HG02678 (cell line): ENCODE measurements around the gene KIAA1755.

Experiments used
- ATAC-seq: cut with Tn5 transposase; IDR thresholded peaks from one replicate; pipeline ENCODE4 v1.9.1; 2021; ENCODE audit warnings: mild to moderate bottlenecking, moderate library complexity; ENCODE audit not compliant: unreplicated experiment

The KIAA1755 gene

GRCh38 chr20:38222231-38222922 lies 38.2 kb downstream of the KIAA1755 start:
- no peak for ATAC-seq

GRCh38 chr20:38221119-38221589 lies 39.4 kb downstream of the KIAA1755 start:
- ATAC-seq, result no peak

DNA sequence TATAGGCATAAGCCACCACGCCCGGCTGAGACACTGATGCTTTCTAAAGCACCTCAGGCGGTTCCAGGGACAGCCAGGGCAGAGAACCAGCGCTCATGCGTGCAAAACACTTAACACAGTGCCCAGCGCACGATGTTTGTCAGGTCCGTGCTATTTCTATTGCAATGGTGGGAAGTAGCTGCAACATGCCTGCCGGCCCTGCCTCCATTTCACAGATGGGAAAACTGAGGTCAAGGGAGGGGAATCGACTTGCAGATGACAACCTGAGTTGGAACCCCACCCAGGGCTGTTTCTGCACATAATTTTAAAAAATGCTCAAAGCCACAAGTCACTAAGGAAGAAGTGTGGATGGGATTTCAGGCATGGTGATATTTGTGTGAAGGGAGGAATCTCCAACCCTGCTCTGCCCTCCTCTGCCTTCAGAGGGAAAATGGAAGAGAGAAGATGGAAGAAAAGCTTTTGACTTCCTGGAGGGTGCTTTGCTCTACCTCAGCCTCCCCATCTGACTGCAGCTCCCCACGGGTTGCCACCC lies 39.9 kb downstream of the KIAA1755 start:
- ATAC-seq, result no peak

DNA sequence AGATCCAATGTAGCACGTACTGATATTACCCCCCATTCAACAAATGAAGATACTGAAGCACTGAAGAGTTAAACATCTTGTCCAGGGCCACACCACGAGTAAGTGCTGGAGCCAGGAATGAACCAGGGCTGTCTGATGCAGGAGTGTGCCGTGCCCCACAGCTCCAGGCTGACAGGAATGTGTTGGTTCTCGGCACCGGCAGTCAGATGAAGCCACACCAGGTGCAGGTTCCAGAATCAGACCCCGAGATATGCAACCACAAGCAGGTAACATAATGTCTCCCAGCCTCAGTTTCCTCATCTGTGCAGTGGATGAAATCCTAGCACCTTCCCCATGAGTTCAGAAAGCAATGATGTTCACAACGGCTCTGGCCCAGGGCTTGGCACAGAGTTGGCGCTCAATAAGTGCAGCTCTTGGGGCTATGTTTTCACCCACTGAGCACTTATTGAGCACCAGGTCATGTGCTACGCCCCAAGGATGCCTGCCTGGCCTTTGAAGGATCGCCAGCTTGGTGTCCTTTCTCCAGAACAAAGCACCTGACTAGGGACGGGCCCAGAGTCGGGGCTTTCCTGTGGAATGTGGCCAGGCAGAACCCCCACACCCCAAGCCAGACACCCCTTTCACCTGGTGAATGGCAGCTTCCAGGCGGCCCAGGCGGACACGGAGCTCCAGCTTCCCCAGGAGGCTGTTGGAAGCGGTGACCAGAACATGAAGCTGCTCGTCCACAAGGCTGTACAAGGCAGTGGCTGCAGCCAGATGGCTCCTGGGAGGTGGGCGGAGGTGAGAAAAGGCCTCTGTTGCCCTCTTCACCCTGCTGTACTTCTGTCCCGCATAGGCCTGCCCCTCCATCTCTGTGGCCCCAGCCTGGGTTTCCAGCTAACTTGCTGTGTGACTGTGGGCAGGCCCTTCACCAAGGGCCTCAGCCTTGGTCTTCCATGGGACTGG lies 41.3 kb downstream of the KIAA1755 start:
- no peak for ATAC-seq

DNA sequence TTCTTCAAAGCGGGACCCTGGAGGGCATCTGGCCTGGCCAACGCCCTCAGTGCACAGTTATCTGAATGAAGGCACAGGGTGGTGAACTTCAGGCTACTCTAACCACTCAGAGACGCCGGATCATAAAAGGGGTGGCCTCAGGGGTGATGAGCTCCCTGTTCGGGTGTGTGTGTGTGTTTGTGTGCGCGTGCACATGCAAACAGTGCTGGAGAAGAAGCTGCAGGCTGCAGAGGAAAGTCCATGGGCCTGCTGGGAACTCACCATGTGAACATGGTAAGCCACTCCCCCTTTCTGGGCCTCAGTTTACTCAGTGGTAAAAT lies 42.0 kb downstream of the KIAA1755 start:
- ATAC-seq, result no peak

DNA sequence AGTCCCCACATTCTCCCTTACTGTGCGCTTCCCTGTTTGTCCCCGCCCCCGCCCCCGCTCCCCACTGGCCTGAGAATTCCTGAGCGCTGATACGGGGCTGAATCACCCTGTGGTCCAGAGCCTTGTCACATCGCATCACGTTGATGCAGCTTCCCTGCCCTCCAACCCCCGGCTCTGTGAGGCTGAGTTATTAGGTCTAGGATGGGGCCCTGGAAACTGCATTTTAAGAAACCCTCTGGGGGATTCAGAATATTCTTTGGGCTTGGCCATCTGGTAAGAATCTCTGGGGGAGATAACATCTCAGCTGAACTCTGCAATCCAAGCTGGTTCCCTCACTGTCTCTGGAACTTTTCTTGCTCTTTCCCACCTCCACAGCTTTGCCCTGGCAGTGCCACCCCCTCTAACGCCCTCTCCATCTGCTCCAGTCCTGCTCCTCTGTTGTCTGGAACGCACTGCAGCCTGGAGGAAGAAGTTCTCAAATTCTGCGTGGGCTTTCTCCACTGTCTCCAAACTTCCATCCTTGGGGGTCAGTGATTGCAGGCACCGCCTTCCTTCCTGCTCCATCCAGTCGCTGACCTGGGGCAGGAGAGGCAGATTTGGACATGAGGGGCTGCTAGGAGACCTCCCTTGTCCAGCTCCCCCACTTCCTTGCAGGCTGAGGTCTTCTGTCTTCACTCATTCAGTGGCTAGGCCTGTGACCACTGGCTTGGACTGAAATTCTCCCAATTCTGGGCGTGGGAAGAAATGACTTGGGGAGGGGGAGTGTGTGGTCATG lies 42.6 kb downstream of the KIAA1755 start:
- no peak for ATAC-seq

DNA sequence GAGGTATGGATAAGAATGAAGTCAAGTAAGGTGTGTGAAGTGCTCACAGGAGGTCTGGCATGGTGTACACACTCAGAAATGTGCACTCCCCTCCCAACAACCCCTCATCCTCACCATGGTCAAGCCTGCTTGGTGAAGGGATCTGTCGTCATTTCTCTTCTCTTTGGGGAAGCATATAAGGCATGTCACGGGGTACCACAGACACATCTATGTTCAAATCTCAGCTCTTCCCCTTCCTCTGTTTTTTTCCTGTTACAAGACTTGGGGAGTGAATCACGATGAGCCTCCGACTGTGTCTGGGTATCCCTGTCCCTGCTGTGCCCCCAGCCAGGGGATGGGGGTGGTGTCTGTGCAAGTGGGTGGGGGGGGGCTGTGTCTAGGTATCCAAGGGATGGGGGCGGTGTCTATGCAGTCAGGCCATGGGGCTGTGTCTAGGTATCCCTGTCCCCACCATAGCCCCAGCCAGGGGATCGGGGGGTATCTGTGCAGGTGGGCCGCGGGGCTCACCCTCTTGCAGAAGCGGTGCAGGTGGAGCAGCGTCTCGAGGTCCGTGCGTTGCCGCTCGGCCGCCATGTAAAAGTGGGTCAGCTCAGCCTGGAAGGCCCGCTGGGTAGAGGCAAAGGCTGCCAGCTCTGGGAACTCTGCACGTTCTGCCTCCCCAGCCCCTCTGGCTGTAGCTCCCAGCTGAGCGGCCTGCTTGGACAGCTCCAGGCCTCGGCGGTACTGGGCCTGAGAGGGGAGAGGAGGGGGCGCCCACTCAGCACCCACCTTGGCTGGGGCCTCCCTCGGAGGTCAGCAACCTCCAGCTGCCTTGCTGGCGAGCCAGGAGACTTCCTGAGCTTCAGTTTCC lies 43.6 kb downstream of the KIAA1755 start:
- ATAC-seq, result no peak

GRCh38 chr20:38216201-38216600 lies 44.3 kb downstream of the KIAA1755 start:
- no peak for ATAC-seq

DNA sequence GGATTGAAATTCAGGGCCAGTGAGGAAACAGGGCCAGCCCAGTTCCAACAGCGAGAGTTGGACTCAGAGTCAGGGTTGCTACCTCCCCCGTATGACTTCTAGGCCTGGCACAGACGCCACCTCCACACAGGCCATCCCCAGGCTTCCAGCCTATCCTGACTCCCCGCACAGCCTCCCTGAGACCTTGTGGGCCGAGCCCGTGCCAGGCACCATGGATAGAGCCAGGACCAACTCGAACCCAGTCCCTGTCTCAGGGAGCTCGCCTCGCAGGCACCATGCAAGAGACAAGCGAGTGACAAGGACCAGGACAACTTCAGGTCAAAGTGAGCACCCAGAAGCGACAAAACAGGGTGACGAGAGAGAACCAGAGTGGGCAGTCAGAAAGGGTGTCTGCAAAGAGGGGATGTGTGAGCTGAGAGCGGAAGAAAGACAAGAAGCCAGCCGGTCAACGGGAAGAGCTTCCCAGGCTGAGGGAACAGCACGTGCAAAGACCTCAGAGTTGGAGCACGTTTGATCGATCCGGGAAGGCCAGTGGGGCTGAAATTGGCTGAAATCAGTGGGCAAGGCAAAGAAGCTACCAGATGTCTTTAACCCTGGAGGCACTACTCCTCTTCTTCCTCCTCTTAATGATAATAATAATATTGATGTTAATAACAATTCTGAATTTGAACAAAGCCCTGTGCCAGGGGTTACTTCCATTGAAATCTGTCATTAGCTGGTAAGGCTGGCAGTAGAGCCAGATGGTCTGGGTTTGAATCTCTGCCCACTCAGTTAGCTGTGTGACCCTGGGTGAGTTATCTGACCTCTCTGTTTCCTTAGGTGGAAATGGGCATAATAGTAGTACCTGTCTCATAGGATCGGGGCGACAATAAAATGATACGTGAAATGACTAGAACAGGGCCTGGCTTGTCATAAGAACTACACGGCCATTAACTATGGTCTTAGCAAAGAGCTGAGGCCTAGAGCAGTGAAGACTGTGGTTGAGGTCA lies 45.0 kb downstream of the KIAA1755 start:
- ATAC-seq, result no peak

GRCh38 chr20:38214256-38215193 lies 46.0 kb downstream of the KIAA1755 start:
- no peak for ATAC-seq

DNA sequence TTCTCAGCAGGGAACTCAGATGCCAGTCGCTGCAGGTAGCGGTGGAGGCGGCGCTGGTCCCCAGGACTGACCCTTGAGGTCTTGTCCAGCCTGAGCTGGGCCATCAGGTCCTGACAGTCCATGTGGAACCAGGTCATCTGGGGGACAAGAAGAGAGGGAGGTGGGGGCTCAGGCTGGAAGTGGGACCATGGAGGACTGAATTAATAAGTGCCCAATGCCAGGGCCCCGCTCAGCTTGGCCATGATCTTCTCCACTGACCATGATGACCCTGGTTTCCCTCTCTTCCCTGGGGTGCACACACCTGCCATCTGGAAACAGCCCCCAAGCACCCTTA lies 47.0 kb downstream of the KIAA1755 start:
- ATAC-seq, result no peak

- no peak for ATAC-seq
Observed at GRCh38 chr20:38212806-38213606, 47.5 kb downstream of the KIAA1755 start.

DNA sequence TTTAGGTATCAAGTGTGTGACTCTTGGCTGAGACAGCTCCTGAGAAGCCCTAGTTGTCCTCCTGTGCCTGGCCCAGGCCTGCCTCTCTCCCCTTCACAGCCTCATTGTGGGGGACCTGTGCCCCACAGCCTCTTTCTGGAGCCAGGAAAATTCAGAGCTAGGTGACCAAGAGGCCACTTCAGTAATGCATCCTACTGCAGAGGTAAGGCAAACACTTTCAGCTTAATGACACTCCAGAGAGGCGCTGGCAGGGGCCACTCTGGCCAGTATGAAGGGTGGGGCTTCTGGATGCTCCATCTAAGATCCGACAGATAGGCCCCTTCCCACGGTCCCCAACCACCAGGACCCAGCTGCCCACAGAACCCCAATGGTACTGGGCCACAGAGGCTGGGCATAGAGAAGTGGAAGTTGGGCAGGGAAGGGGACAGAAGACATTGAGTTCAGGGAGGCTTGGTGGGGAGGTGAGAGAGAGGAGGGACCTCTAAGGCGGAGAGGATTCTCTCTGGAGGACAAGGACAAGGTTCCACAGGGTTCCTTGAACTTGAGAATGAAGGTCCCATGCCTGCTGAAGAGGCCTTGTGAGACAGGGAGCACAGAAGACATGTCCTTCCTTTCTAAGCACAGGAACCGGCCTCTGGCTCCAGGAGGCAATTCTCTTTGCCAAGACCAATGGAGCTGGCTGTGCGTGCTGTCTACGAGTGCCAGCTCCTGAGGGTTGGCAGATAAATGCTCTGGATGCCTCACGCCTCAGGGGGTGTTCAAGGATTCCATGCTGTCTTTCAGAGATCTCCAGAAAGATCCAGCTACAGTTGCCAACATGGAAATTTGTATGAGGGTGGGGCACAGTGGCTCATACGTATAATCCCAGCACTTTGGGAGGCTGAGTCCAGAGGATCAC lies 49.1 kb downstream of the KIAA1755 start:
- no peak for ATAC-seq

DNA sequence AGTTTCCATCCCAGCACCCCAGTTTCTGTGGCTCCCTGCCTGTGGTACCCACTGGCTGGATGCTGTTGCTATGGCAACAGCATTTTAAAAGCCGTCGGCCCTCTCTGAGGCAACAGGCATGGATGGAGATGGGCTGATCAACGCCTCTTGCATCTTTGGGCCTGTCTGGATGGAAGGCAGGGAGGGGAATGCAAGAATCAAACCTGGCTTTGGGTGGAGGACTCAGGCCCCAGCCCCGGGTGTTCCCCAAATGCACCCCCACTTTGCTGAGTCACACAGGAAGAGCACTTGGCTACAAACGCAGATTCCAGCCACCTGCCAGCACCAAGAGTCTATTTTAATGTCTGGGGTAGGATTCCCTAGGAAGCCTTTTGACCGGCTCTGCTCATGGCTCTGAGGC lies 49.8 kb downstream of the KIAA1755 start:
- ATAC-seq, result no peak

GRCh38 chr20:38209736-38210405 lies 50.7 kb downstream of the KIAA1755 start:
- no peak for ATAC-seq
